HG02763 (cell line): ENCODE data around the gene TEDC1.

ENCODE experiments used
- ATAC-seq: cut with Tn5 transposase; IDR thresholded peaks from one replicate; pipeline ENCODE4 v1.9.1; 2021; ENCODE audit warnings: mild to moderate bottlenecking, moderate library complexity; ENCODE audit not compliant: unreplicated experiment

The TEDC1 gene

DNA sequence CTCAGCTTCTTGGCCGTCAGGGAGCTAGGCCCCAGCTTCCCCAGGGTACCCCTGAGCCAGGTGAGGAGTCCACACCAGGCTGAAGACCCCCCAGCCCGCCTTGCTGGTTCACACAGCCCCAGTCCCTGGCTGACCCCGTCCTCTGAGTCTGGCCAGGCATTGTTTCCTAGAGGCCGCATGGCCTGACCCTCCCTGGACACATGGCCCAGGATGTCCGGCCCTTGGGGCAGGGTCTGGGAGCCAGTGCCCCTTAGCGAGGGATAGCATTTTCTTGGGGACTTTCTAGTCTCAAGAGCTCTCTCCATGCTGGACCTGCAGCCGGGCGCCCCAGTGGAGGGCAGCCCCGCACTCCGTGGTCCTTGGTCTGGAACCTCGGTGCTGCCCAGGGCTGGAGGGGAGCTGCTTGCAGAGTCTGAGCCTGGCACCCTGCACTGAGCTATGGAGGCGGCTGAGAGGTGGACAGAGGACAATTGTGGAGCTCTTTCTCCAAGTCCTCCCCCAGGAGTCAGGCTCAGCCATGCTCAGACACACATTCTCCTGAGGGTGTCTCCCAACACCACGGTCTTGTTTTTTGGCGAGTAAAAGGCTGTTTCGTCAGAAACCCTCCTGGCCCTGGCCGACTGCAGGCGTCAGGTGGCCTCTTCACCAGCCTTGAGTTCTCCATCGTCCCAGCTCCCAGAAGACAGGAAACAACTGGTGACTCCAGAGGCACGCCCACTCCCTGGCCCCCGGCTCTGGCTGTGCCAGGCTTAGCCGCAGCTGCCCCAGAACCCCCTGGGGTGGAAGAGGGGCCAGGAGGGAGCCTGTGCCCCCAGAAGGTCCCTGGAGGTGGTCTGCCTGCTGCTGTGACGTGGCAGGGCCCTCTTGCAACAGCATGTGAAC is 34.1 kb upstream of the TEDC1 start:
- no peak for ATAC-seq

DNA sequence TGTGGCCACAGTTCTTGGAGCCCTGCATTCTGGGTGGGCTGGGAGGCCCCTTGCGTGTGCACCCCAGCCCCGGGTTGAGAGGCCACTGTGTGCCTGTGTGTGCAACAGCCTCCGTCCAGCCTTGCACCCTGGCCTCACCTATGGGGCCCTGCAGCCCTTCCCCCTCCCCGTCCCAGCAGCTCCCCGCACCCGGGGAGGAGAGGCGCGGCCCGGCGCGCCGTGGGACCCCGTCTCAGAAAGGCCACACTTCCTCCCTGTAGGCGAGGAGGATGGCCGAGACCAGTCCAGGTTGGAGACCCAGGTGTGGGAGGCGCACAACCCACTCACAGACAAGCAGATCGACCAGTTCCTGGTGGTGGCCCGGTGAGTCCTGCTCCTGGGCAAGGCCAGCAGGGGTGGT is 33.0 kb upstream of the TEDC1 start:
- ATAC-seq: no peak

- no peak for ATAC-seq
Observed at GRCh38 chr14:105458571-105458970, 32.5 kb upstream of the TEDC1 start.

GRCh38 chr14:105460116-105460515 is 30.9 kb upstream of the TEDC1 start:
- ATAC-seq: no peak

DNA sequence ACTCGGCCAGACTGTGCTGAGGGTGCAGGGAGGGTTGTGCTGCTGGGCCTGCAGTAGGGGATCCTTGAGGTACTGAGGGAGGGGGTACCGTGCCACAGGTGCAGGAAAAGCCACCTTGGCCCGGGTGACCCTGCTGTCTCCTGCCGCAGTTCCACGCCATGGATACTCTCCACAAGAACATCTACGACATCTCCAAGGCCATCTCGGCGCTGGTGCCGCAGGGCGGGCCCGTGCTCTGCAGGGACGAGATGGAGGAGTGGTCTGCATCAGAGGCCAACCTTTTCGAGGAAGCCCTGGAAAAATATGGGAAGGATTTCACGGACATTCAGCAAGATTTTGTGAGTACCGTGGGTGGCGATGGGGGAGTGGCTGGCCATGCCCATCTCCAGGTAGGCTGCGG is 30.4 kb upstream of the TEDC1 start:
- ATAC-seq: no peak

DNA sequence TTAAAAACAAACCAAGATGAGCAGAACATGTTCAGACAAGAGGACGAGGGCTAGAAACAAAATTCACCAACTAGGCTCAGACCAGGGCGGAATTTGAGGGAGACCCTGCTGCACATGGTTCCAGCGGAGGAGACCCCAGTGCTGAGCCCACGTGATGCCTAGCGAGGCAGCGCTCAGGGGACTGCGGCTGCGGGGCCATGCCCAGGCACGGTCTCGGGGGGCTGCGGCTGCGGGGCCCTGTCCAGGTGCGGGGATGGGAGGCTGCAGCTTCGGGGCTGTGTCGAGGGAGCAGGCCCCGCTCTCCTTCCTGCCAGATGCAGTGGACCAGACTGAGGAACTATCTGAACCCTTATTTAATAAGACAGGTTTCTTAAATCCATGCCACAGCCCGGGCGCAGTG is 29.1 kb upstream of the TEDC1 start:
- no peak for ATAC-seq

DNA sequence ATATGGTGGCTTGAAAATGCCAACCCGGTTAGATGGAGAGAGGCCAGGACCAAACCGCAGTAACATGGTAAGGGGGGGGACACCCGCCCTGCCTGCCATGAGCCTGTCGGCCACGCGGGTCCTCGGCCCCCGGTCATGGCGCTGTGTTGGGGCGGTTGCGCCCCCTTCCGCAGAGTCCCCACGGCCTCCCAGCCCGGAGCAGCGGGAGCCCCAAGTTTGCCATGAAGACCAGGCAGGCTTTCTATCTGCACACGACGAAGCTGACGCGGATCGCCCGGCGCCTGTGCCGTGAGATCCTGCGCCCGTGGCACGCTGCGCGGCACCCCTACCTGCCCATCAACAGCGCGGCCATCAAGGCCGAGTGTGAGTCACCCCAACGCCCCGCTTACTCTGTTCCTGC is 26.5 kb upstream of the TEDC1 start:
- ATAC-seq: no peak

- ATAC-seq: no peak
Observed at GRCh38 chr14:105465209-105466031, 25.6 kb upstream of the TEDC1 start.

DNA sequence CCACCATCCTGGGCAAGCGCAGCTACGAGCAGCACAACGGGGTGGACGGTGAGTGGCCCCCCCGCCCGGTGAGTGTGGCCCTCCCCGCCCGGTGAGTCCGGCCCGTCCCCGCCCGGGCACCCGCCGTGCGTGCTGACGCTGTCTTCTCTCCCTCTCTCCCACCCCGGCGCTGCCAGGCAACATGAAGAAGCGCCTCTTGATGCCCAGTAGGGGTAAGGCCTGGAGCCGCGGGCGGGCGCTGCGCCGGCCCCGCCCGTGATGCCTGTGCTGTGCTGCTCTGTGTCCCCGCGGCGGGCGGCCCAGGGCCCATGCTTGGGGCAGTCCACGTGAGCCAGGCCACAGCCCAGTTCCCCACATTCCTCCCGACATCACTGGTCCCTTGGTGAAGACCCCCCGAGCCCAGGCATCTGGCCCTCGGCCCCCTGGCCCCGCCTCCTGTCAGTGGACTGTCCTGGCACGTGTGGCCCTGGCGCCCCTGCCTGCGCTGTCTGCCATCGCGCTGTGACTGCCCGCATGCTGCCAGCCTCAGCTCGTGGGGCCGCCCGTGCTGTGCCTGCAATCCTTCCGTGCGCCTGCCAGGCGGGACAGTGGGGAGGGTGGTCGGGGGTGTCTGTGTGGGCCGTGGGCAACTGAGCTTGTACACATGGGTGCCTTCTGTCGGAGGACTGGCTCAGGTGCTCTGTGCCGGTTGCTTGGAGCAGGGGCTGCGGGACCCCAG is 24.4 kb upstream of the TEDC1 start:
- no peak for ATAC-seq

DNA sequence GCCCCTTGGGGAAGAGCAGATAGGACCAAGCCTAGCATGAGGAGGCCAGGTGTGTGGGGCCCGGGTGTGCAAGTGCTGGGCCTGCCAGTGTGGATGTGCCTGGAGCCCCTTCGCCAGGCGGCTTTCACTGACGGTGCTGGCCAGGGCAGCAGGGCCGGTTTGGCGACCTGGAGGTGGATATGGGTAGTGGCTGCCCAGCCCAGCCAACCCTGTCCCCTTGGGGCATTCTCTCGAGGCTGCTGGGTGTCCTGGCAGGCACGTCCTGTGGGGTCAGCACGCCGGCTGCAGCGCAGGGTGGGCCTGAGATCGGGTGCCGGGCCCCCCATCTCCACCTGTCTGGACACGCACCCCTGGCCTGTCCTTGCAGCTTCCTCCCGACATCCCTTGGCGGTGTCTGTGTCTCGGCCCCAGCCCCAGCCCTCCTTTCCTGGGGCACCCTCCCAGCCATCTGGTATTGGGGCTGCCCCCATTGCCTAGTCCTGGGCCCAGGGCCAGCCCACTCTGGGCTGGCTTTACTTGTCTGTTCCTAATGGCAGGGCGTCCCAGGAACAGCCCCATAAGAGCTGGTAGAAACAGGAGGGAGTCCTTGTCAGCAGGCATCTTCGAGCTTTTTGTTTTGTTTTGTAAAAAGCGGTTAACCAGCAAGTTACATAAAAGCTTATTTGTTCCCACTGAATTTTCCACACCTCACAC is 23.7 kb upstream of the TEDC1 start:
- ATAC-seq: no peak

DNA sequence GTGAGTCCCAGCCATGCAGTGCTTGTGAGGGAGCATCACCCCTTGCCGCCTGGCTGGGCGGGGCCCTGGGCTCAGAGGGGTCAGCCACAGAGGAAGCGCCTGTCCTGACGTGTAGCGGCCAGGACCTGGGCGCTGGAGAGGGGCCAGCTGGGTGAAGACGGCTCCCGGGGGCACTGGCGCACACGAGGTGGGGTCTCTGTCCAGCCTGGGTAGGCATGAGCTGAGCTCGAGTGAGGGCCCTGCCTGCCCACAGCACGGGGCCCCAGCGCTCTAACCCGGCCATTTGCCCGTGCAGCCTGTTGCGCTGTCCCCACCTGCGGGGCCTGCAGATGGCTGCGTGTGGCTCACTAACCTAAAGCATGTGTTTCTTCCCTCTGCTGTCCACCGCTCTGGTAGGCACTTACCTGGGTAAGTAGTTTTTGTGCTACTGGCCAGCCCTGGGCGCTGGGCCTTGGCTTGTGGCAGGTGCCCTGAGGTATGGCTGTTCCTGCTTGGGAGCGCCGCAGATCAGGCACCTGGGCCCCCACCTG is 23.0 kb upstream of the TEDC1 start:
- ATAC-seq: no peak

- no peak for ATAC-seq
Observed at GRCh38 chr14:105468621-105469241, 22.3 kb upstream of the TEDC1 start.

GRCh38 chr14:105469456-105470349 is 21.3 kb upstream of the TEDC1 start:
- no peak for ATAC-seq

DNA sequence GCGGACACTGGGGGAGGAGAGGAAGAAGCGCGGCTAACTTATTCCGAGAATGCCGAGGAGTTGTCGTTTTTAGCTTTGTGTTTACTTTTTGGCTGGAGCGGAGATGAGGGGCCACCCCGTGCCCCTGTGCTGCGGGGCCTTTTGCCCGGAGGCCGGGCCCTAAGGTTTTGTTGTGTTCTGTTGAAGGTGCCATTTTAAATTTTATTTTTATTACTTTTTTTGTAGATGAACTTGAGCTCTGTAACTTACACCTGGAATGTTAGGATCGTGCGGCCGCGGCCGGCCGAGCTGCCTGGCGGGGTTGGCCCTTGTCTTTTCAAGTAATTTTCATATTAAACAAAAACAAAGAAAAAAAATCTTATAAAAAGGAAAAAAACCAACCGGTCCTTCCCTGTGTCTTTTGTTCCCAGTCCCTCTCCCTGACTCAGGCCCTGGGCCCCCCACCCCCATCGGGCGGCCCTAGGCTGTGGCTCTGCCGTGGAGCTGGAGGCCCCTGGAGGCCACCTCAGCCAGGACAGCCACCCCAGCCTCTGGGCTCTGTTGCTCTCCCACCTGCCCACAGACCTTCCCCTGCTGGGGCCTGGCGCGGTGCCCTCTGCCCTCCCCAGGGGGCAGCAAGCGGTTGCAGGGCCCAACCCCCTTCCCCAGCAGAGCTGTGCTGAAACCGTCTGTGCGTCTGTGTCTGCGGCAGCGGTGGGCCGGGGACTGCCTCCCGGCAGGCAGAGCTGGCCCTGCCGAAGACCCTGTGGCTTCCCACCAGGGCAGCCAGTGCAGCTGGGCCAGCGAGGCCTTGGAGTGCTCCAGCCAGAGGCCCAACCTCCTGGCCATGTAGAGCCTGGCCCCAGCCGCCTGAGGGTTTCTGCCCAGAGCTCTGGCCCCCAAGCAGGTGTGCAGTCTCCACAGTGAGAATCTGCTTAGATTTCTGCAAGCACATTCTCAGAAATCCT is 20.4 kb upstream of the TEDC1 start:
- ATAC-seq: no peak

GRCh38 chr14:105471297-105471821 is 19.7 kb upstream of the TEDC1 start:
- ATAC-seq: no peak

DNA sequence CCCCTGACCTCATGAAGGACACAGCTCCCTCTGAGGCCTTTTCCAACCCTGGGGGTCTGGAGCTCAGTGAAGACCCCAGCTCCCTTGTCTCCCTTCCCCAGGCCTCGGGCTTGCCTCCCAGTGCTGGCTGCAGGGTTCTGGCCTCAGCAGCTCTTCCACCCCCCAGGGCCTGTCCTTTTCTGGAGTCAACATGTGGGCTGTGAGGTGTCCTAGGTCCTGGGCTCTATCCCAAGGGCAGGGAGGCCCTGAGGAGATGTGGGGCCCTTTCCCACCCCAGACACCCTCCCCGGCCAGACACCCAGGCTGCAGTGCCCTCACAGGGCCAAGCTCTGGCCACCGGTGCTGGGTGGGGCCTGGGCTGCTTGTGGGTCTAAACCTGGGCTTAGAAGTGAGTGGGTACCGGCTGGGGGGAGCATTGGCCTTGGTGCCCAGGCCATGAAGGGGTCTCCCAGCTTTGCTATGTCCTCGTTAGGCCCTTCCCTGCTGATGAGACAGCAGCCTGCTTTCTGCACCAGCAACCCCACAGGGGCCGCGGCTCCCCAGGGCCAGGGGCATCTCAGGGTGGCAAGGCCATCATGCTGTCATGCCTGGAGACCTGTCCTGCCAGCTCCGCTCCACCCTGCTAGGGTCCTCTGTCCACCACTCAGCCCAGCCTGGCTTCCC is 19.1 kb upstream of the TEDC1 start:
- no peak for ATAC-seq

DNA sequence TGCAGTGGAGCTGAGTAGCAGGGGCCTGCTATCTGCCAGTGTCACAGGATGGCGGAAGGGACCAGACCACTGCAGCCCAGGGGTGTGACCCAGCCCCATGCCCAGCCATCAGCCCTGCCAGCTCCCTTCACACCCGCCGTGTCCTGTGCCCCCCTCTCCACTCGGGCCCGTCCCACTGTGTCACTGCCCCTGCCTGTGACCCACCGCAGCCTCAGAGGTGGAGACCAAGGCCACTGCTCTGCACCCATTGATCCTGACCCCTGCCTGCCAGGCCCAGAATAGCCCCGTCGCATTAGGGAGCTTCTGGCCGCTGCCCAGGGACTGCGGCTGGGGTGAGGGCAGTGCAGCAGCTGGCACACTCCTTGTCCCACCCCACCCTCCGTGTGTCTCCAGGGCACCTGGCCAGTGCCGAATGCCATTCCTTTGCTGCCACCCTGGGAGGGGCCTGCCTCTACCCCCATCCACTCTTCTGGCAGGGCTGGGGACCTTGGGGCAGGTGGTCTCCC is 18.5 kb upstream of the TEDC1 start:
- ATAC-seq: no peak
